SU-DHL-6 (cell line): Measurements from ENCODE around the gene MED29.

ENCODE experiments used
- H2AFZ ChIP-seq: fragments of 200-600 bp; sonication (generic); 2 replicates; pipeline ENCODE4 v1.6.1; 2014; ENCODE audit warnings: low read depth, mild to moderate bottlenecking, moderate library complexity, mixed read lengths, antibody characterized with exemption, low read length; ENCODE audit not compliant: severe bottlenecking
- H3F3A ChIP-seq: fragments of 200-600 bp; shearing (Covaris generic); 2 replicates; pipeline ENCODE4 v1.6.0; 2016; ENCODE audit warnings: antibody characterized with exemption, mild to moderate bottlenecking; ENCODE audit not compliant: insufficient read depth
- H3K27ac ChIP-seq: fragments of 200-600 bp; sonication (generic); 2 replicates; pipeline ENCODE4 v1.5.1; 2016; ENCODE audit warnings: low read depth, mild to moderate bottlenecking, low read length, moderate library complexity, mixed read lengths
- H3K27me3 ChIP-seq: fragments of 200-600 bp; sonication (generic), shearing (Covaris generic); 2 replicates; pipeline ENCODE4 v1.6.0; 2014; ENCODE audit warnings: mild to moderate bottlenecking, low read length
- H3K36me3 ChIP-seq: fragments of 200-600 bp; sonication (generic); 2 replicates; pipeline ENCODE4 v1.6.1; 2014; ENCODE audit warnings: mild to moderate bottlenecking, low read length, mixed read lengths
- H3K4me2 ChIP-seq: fragments of 300-600, 200-600 bp; shearing (Covaris generic), sonication (generic); 2 replicates; pipeline ENCODE4 v1.6.0; 2014; ENCODE audit warnings: low read length, low read depth, mild to moderate bottlenecking; ENCODE audit not compliant: poor library complexity, severe bottlenecking
- H3K4me3 ChIP-seq: fragments of 200-600 bp; sonication (generic); 2 replicates; pipeline ENCODE4 v1.5.1; 2014; ENCODE audit warnings: antibody characterized with exemption, low read length, mild to moderate bottlenecking, mixed read lengths; ENCODE audit not compliant: insufficient read depth, poor library complexity, severe bottlenecking
- H3K79me2 ChIP-seq: fragments of 200-600 bp; sonication (generic); 2 replicates; pipeline ENCODE4 v1.6.1; 2014; ENCODE audit warnings: mild to moderate bottlenecking, low read length, moderate library complexity; ENCODE audit not compliant: insufficient read depth
- H3K9ac ChIP-seq: fragments of 200-600 bp; sonication (generic); 2 replicates; pipeline ENCODE4 v1.7.0; 2014; ENCODE audit warnings: mild to moderate bottlenecking, low read length
- H3K9me2 ChIP-seq: fragments of 200-600 bp; sonication (generic); replicated peaks from 2 replicates; pipeline ENCODE4 v1.6.1; 2014; ENCODE audit warnings: low read length; ENCODE audit not compliant: insufficient read depth
- H3K9me3 ChIP-seq: fragments of 200-600 bp; sonication (generic); 2 replicates; pipeline ENCODE4 v1.6.1; 2014; ENCODE audit warnings: low read length, mixed read lengths; ENCODE audit not compliant: insufficient read depth
- H4K20me1 ChIP-seq: fragments of 200-600 bp; sonication (generic); 2 replicates; pipeline ENCODE4 v1.6.1; 2014; ENCODE audit warnings: low read depth, mild to moderate bottlenecking, antibody characterized with exemption, low read length, moderate library complexity, mixed read lengths
- CTCF ChIP-seq: fragments of 200-600 bp; sonication (generic); IDR thresholded peaks from one replicate; pipeline ENCODE4 v1.5.1; 2017; ENCODE audit warnings: antibody characterized with exemption, mild to moderate bottlenecking, low read length, moderate library complexity; ENCODE audit not compliant: insufficient read depth, poor library complexity, severe bottlenecking
- EZH2phosphoT487 ChIP-seq: fragments of 200-600 bp; sonication (generic), shearing (Covaris generic); conservative IDR thresholded peaks from 2 replicates; pipeline ENCODE4 v1.6.1; 2018; ENCODE audit warnings: mild to moderate bottlenecking, antibody characterized with exemption, low read length, moderate library complexity, mixed read lengths

MED29 gene

GRCh38 chr19:39407660-39408391, 16.6 kb downstream of the MED29 start:
- no peaks in the 10 kb centered on the region for H3K9me2 ChIP-seq
- no peak overlapping the region for H2AFZ ChIP-seq
- no peaks in the 10 kb centered on the region for H3K27me3 ChIP-seq
- no peaks in the 10 kb centered on the region for H4K20me1 ChIP-seq
- TF ChIP-seq EZH2phosphoT487, result no peak
- TF ChIP-seq CTCF, result no peak
- H3K79me2 ChIP-seq, result peaks cover 24% of the 10 kb centered on the region
- H3K4me3 ChIP-seq, result peak overlapping the region; percentile 91
- H3K4me2 ChIP-seq, result peak overlapping the region; percentile 97
- H3F3A ChIP-seq, result peaks cover 61% of the 10 kb centered on the region
- peak overlapping the region; percentile 98 for H3K27ac ChIP-seq
- H3K9me3 ChIP-seq, result no peaks in the 10 kb centered on the region
- H3K9ac ChIP-seq, result peak overlapping the region; percentile 98
- no peaks in the 10 kb centered on the region for H3K36me3 ChIP-seq

- Histone ChIP-seq H3K27ac (peak overlapping the region; percentile 98), H3K27me3 (no peaks in the 10 kb centered on the region), H3K79me2 (peaks cover 29% of the 10 kb centered on the region), H3K4me3 (peak overlapping the region; percentile 91), H4K20me1 (no peaks in the 10 kb centered on the region), H3K36me3 (no peaks in the 10 kb centered on the region), H3K9ac (peak overlapping the region; percentile 98), H3K9me2 (no peaks in the 10 kb centered on the region), H3K9me3 (no peaks in the 10 kb centered on the region), H2AFZ (no peak overlapping the region), H3F3A (peaks cover 61% of the 10 kb centered on the region), H3K4me2 (peak overlapping the region; percentile 97)
- TF ChIP-seq CTCF (no peak), EZH2phosphoT487 (no peak)
Measured at GRCh38 chr19:39408392-39409207, 17.4 kb downstream of the MED29 start.

GRCh38 chr19:39409208-39410016, 18.2 kb downstream of the MED29 start:
- H3K36me3 ChIP-seq, result no peaks in the 10 kb centered on the region
- H3K4me3 ChIP-seq, result peak overlapping the region; percentile 91
- H3K9me2 ChIP-seq, result no peaks in the 10 kb centered on the region
- H3K27ac ChIP-seq, result peak overlapping the region; percentile 98
- H3K79me2 ChIP-seq, result peaks cover 29% of the 10 kb centered on the region
- H3K9me3 ChIP-seq, result no peaks in the 10 kb centered on the region
- peak overlapping the region; percentile 47 for H2AFZ ChIP-seq
- H4K20me1 ChIP-seq, result no peaks in the 10 kb centered on the region
- peak overlapping the region; percentile 97 for H3K4me2 ChIP-seq
- no peak for TF ChIP-seq EZH2phosphoT487
- no peak for TF ChIP-seq CTCF
- peaks cover 61% of the 10 kb centered on the region for H3F3A ChIP-seq
- H3K27me3 ChIP-seq, result no peaks in the 10 kb centered on the region
- H3K9ac ChIP-seq, result peak overlapping the region; percentile 94
